SK-N-MC (cell line): ENCODE measurements around the gene DYNC2H1.

ENCODE experiments used
- DNase-seq: peaks from one replicate; pipeline ENCODE4 v3.0.0-alpha.2; 2011; ENCODE audit warnings: low read depth, low spot score
- H3K27ac ChIP-seq: fragments of 200-600 bp; sonication (generic); 2 replicates; pipeline ENCODE4 v1.5.1; 2016; ENCODE audit warnings: mixed run types
- H3K36me3 ChIP-seq: fragments of 200-600 bp; sonication (generic); 2 replicates; pipeline ENCODE4 v1.6.1; 2017; ENCODE audit warnings: antibody characterized with exemption, low read length, mixed read lengths; ENCODE audit not compliant: insufficient read depth
- H3K4me3 ChIP-seq: fragments of 200-600 bp; sonication (generic); 2 replicates; pipeline ENCODE4 v1.5.1; 2016
- H3K9ac ChIP-seq: fragments of 200-600 bp; sonication (generic); 2 replicates; pipeline ENCODE4 v1.8.0; 2017; ENCODE audit warnings: mixed run types, mixed read lengths; ENCODE audit not compliant: insufficient read length
- H3K9me3 ChIP-seq: fragments of 200-600 bp; sonication (generic); 2 replicates; pipeline ENCODE4 v1.6.1; 2017; ENCODE audit warnings: low read depth, mild to moderate bottlenecking, antibody characterized with exemption, low read length, moderate library complexity, mixed read lengths
- EZH2 ChIP-seq: fragments of 200-600 bp; sonication (generic); IDR thresholded peaks from one replicate; pipeline ENCODE4 v1.6.1; 2017; ENCODE audit warnings: antibody characterized with exemption
- FOXP2 ChIP-seq: optimal IDR thresholded peaks from 2 replicates; pipeline ENCODE3; 2011; ENCODE audit warnings: mild to moderate bottlenecking, moderate library complexity; ENCODE audit not compliant: insufficient read depth; ENCODE audit errors: extremely low read length, control extremely low read depth
- POLR2AphosphoS5 ChIP-seq: IDR thresholded peaks from 2 replicates; pipeline ENCODE4 v1.6.1; 2012; ENCODE audit warnings: mild to moderate bottlenecking, low read depth, low read length, borderline replicate concordance

Gene DYNC2H1

DNA sequence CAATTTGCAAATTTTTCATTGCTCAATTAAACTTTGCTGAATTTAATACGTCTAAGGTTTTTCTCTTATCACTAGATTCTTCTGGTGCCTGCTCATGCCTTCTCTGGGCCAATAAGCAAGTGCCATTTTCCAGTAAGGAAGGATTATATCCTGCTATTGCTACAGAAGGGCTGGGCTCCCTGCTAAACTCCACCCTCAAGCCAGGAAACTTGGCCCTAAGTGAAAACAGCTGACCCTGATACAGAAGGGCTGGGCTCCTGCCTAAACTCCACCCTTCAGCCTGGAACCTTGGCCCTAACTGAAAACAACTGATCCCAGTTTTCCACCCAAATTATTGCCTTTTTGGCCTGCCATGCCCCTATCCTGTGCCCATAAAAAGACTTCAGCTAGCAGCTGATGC is 385.3 kb downstream of the DYNC2H1 start:
- Histone ChIP-seq H3K9ac (no peak overlapping the region), H3K4me3 (no peak overlapping the region), H3K27ac (no peak overlapping the region), H3K36me3 (no peaks in the 10 kb centered on the region), H3K9me3 (no peaks in the 10 kb centered on the region)
- DNase-seq, result no peak
- no peak for TF ChIP-seq FOXP2

- Histone ChIP-seq H3K4me3 (no peak overlapping the region), H3K9ac (no peak overlapping the region), H3K9me3 (no peaks in the 10 kb centered on the region), H3K36me3 (no peaks in the 10 kb centered on the region), H3K27ac (no peak overlapping the region)
- TF ChIP-seq FOXP2, result no peak
- no peak for TF ChIP-seq POLR2AphosphoS5
- no peak for TF ChIP-seq EZH2
- no peak for DNase-seq
Observed at GRCh38 chr11:103497268-103497667, 388.0 kb downstream of the DYNC2H1 start.

GRCh38 chr11:103499710-103500340 is 390.6 kb downstream of the DYNC2H1 start:
- DNase-seq, result no peak
- no peak for TF ChIP-seq FOXP2
- TF ChIP-seq EZH2, result no peak
- no peak for TF ChIP-seq POLR2AphosphoS5
- no peak overlapping the region for H3K9ac ChIP-seq
- H3K4me3 ChIP-seq, result no peak overlapping the region
- no peak overlapping the region for H3K27ac ChIP-seq
- no peaks in the 10 kb centered on the region for H3K9me3 ChIP-seq
- no peaks in the 10 kb centered on the region for H3K36me3 ChIP-seq

GRCh38 chr11:103515283-103515682 is 406.1 kb downstream of the DYNC2H1 start:
- Histone ChIP-seq H3K27ac (no peak overlapping the region), H3K9me3 (no peaks in the 10 kb centered on the region), H3K9ac (no peak overlapping the region), H3K4me3 (no peak overlapping the region), H3K36me3 (no peaks in the 10 kb centered on the region)
- no peak for DNase-seq
- TF ChIP-seq FOXP2 (no peak), POLR2AphosphoS5 (no peak), EZH2 (no peak)

GRCh38 chr11:103520792-103521191 is 411.6 kb downstream of the DYNC2H1 start:
- H3K9ac ChIP-seq, result no peak overlapping the region
- no peak for DNase-seq
- no peak for TF ChIP-seq FOXP2
- no peak for TF ChIP-seq POLR2AphosphoS5
- no peak for TF ChIP-seq EZH2

GRCh38 chr11:103525069-103525468 is 415.8 kb downstream of the DYNC2H1 start:
- Histone ChIP-seq H3K9me3 (no peaks in the 10 kb centered on the region), H3K4me3 (no peak overlapping the region), H3K9ac (no peak overlapping the region), H3K27ac (no peak overlapping the region), H3K36me3 (no peaks in the 10 kb centered on the region)
- no peak for TF ChIP-seq FOXP2
- TF ChIP-seq EZH2, result no peak
- no peak for TF ChIP-seq POLR2AphosphoS5
- no peak for DNase-seq

More at GRCh38 chr11:103520792-103521191, 411.6 kb downstream of the DYNC2H1 start:
- Histone ChIP-seq H3K36me3 (no peaks in the 10 kb centered on the region), H3K27ac (no peak overlapping the region), H3K9me3 (no peaks in the 10 kb centered on the region), H3K4me3 (no peak overlapping the region)

DNA sequence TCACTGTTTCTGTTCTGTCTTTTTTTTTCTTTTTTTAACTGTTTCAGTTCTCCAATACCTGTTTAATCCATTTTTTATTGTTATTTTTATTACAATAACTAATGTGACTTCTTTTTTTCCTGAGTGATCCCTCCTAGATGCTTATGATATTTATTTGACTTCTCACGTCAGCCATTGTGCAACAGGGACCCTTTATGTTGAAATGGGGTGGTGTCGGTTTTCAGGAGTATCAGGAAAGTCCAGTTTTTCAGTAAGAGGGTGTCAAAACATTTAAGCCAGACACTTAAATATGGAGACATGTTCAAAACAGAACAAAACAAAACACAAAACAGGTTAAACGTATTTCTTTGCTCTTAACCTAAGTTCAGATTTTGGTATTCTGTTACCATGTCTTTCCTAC is 418.8 kb downstream of the DYNC2H1 start:
- TF ChIP-seq FOXP2 (no peak), EZH2 (no peak), POLR2AphosphoS5 (no peak)
- Histone ChIP-seq H3K27ac (no peak overlapping the region), H3K9me3 (no peaks in the 10 kb centered on the region), H3K4me3 (no peak overlapping the region), H3K9ac (no peak overlapping the region), H3K36me3 (no peaks in the 10 kb centered on the region)
- DNase-seq, result no peak

DNA sequence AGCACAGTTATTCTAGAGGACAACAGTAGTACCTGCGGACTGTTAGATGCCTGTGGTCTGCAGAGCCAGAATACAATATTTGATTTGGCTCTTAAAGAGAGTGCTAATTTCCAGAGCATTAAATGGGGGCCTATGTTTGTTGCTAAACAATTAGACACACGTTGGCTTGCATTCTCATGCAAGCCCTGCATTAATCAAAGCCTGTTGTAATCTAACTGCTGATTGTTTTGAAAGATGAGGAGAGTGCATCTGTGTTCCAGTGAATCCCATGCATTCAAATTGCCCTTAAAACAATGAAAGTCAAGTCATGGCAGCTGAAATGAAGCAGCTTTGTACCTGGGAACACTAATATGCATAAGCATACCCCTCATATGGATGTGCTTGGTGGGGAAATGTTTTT is 419.4 kb downstream of the DYNC2H1 start:
- Histone ChIP-seq H3K4me3 (no peak overlapping the region), H3K9ac (no peak overlapping the region), H3K27ac (no peak overlapping the region), H3K36me3 (no peaks in the 10 kb centered on the region), H3K9me3 (no peaks in the 10 kb centered on the region)
- no peak for DNase-seq
- TF ChIP-seq FOXP2 (no peak), POLR2AphosphoS5 (no peak), EZH2 (no peak)

DNA sequence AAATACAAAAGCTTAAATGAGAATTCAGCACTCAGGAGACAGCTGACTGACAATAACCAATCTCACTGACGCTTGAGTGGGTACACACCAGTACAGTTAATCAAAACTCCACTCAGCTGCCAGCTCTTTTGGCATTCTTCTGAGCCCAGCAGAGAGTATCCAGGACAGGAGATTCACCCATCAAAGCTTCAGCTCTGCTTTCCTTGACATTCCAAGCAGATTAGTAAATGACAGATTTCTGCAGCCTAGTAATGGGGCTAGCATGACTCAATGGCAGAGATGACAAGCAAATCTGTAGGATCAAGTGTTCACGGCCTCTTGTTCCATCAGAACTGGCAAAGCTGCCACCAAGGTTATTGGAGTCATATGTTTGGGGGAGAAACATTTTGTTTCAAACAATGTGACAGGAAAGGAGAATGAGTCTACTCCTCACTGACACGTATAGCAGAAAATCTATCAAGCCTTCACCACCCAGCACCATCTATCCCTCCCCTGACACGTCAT is 420.0 kb downstream of the DYNC2H1 start:
- Histone ChIP-seq H3K9me3 (no peaks in the 10 kb centered on the region), H3K9ac (no peak overlapping the region), H3K4me3 (no peak overlapping the region), H3K27ac (no peak overlapping the region), H3K36me3 (no peaks in the 10 kb centered on the region)
- no peak for DNase-seq
- TF ChIP-seq FOXP2 (no peak), EZH2 (no peak), POLR2AphosphoS5 (no peak)
